Neural cell (in vitro differentiated cells): ENCODE data around the gene PLXNC1. TPM values are rescaled to one million over a fixed set of nuclear protein-coding genes. Genes with fewer than 3 reads are reported as not detected.

Experiments used
- H2AFZ ChIP-seq: fragments of 200-600, 300-800 bp; sonication (generic), shearing (Covaris generic); 2 replicates; pipeline ENCODE4 v1.6.0; 2014; ENCODE audit warnings: low read depth, mild to moderate bottlenecking, antibody characterized with exemption, low read length, moderate library complexity
- H3F3A ChIP-seq: fragments of 200-600 bp; shearing (Covaris generic); 2 replicates; pipeline ENCODE4 v1.6.1; 2016; ENCODE audit warnings: mild to moderate bottlenecking, moderate library complexity, mixed read lengths, antibody characterized with exemption, low read length; ENCODE audit not compliant: insufficient read depth, poor library complexity, severe bottlenecking
- H3K27ac ChIP-seq: fragments of 200-600, 300-800 bp; sonication (generic), shearing (Covaris generic); 2 replicates; pipeline ENCODE4 v1.5.1; 2014; ENCODE audit warnings: mild to moderate bottlenecking, low read length, moderate library complexity
- H3K27me3 ChIP-seq: fragments of 300-800, 200-600 bp; sonication (generic), shearing (Covaris generic); 2 replicates; pipeline ENCODE4 v1.6.0; 2014; ENCODE audit warnings: mild to moderate bottlenecking, low read depth, low read length, moderate library complexity; ENCODE audit not compliant: insufficient read depth
- H3K36me3 ChIP-seq: fragments of 300-800, 200-600 bp; sonication (generic), shearing (Covaris generic); 2 replicates; pipeline ENCODE4 v1.5.1; 2014; ENCODE audit warnings: mild to moderate bottlenecking, antibody characterized with exemption, low read length, moderate library complexity; ENCODE audit not compliant: insufficient read depth
- H3K4me2 ChIP-seq: fragments of 300-800, 200-600 bp; sonication (generic), shearing (Covaris generic); 2 replicates; pipeline ENCODE4 v1.6.0; 2014; ENCODE audit warnings: mild to moderate bottlenecking, low read length
- H3K4me3 ChIP-seq: fragments of 300-800, 200-600 bp; sonication (generic), shearing (Covaris generic); 2 replicates; pipeline ENCODE4 v1.5.1; 2014; ENCODE audit warnings: mild to moderate bottlenecking, low read length, moderate library complexity
- H3K79me2 ChIP-seq: fragments of 200-600 bp; shearing (Covaris generic); replicated peaks from 2 replicates; pipeline ENCODE4 v1.6.0; 2014; ENCODE audit warnings: mild to moderate bottlenecking, low read length, moderate library complexity; ENCODE audit not compliant: insufficient read depth
- H3K9ac ChIP-seq: fragments of 300-800, 200-600 bp; sonication (generic), shearing (Covaris generic); 2 replicates; pipeline ENCODE4 v1.6.1; 2016; ENCODE audit warnings: mild to moderate bottlenecking, low read length, mixed read lengths
- H3K9me2 ChIP-seq: fragments of 200-600 bp; shearing (Covaris generic); 2 replicates; pipeline ENCODE4 v1.6.1; 2016; ENCODE audit warnings: mild to moderate bottlenecking, low read length, mixed read lengths; ENCODE audit not compliant: insufficient read depth
- H3K9me3 ChIP-seq: fragments of 200-600, 300-800 bp; sonication (generic), shearing (Covaris generic); 2 replicates; pipeline ENCODE4 v1.6.1; 2016; ENCODE audit warnings: mild to moderate bottlenecking, mixed run types, low read length, moderate library complexity, mixed read lengths
- H4K20me1 ChIP-seq: fragments of 200-600 bp; shearing (Covaris generic); 2 replicates; pipeline ENCODE4 v1.6.1; 2016; ENCODE audit warnings: mild to moderate bottlenecking, mixed run types; ENCODE audit not compliant: insufficient read depth
- CTCF ChIP-seq: fragments of 450-650 bp; IDR thresholded peaks from 2 replicates; pipeline ENCODE4 v1.5.1; 2014; ENCODE audit warnings: antibody characterized with exemption, mild to moderate bottlenecking, moderate library complexity; ENCODE audit not compliant: poor library complexity, severe bottlenecking
- EP300 ChIP-seq: fragments of 450-650 bp; conservative IDR thresholded peaks from 2 replicates; pipeline ENCODE4 v1.6.1; 2014; ENCODE audit warnings: antibody characterized with exemption, mild to moderate bottlenecking, moderate library complexity; ENCODE audit not compliant: poor library complexity, severe bottlenecking
- EZH2 ChIP-seq: fragments of 200-600, 300-800 bp; shearing (Covaris generic), sonication (generic); IDR thresholded peaks from 2 replicates; pipeline ENCODE4 v1.6.1; 2014; ENCODE audit warnings: antibody characterized with exemption, low read length, borderline replicate concordance, mild to moderate bottlenecking; ENCODE audit not compliant: insufficient read depth, poor library complexity, severe bottlenecking
- MXI1 ChIP-seq: fragments of 450-650 bp; conservative IDR thresholded peaks from 2 replicates; pipeline ENCODE4 v1.6.1; 2014; ENCODE audit warnings: antibody characterized with exemption, mild to moderate bottlenecking; ENCODE audit not compliant: poor library complexity, severe bottlenecking
- POLR2AphosphoS5 ChIP-seq: IDR thresholded peaks from 2 replicates; pipeline ENCODE4 v1.6.1; 2012
- RAD21 ChIP-seq: fragments of 450-650 bp; conservative IDR thresholded peaks from 2 replicates; pipeline ENCODE4 v1.6.1; 2014; ENCODE audit warnings: antibody characterized with exemption, mild to moderate bottlenecking, moderate library complexity
- REST ChIP-seq: IDR thresholded peaks from 2 replicates; pipeline ENCODE4 v1.6.1; 2012; ENCODE audit warnings: borderline replicate concordance
- SMC3 ChIP-seq: fragments of 450-650 bp; conservative IDR thresholded peaks from 2 replicates; pipeline ENCODE4 v1.6.1; 2014; ENCODE audit warnings: antibody characterized with exemption, mild to moderate bottlenecking, moderate library complexity; ENCODE audit not compliant: poor library complexity
- TAF1 ChIP-seq: IDR thresholded peaks from 2 replicates; pipeline ENCODE4 v1.6.1; 2012; ENCODE audit warnings: low read depth
- polyA plus RNA-seq: library from polyadenylated mRNA; depleted of rRNA; stranded (reverse); fragments of >200 nt; gene quantifications from 2 replicates; pipeline ENCODE4 v1.2.3, GENCODE V29; 2014

PLXNC1 gene
- polyA plus RNA-seq, 1 donor from 2014 or later, result 76.3 TPM

- TF ChIP-seq SMC3, result no peak
- TF ChIP-seq EZH2, result no peak
- TF ChIP-seq CTCF, result no peak
- TF ChIP-seq POLR2AphosphoS5, result no peak
- TF ChIP-seq RAD21, result no peak
- TF ChIP-seq MXI1, result no peak
- no peak for TF ChIP-seq EP300
- no peak for TF ChIP-seq REST
- no peak for TF ChIP-seq TAF1
- H3K36me3 ChIP-seq, result peaks cover 30% of the 10 kb centered on the region
- H3K27ac ChIP-seq, result no peak overlapping the region
- no peaks in the 10 kb centered on the region for H3K79me2 ChIP-seq
- H3K9me2 ChIP-seq, result no peaks in the 10 kb centered on the region
- no peak overlapping the region for H3K4me2 ChIP-seq
- no peaks in the 10 kb centered on the region for H3K27me3 ChIP-seq
- H3K9me3 ChIP-seq, result no peaks in the 10 kb centered on the region
- H3F3A ChIP-seq, result no peaks in the 10 kb centered on the region
- no peak overlapping the region for H2AFZ ChIP-seq
- H3K9ac ChIP-seq, result no peak overlapping the region
- H3K4me3 ChIP-seq, result no peak overlapping the region
- H4K20me1 ChIP-seq, result no peaks in the 10 kb centered on the region
Measured at GRCh38 chr12:94225506-94225905, 77.1 kb downstream of the PLXNC1 start.

GRCh38 chr12:94225947-94226630, 77.7 kb downstream of the PLXNC1 start:
- Histone ChIP-seq H3K9ac (no peak overlapping the region), H3K4me3 (no peak overlapping the region), H3K36me3 (peaks cover 31% of the 10 kb centered on the region), H3K27ac (no peak overlapping the region), H3K4me2 (no peak overlapping the region), H4K20me1 (no peaks in the 10 kb centered on the region), H2AFZ (no peak overlapping the region), H3K27me3 (no peaks in the 10 kb centered on the region), H3K9me2 (no peaks in the 10 kb centered on the region), H3K79me2 (no peaks in the 10 kb centered on the region), H3K9me3 (no peaks in the 10 kb centered on the region), H3F3A (no peaks in the 10 kb centered on the region)
- TF ChIP-seq RAD21 (no peak), TAF1 (no peak)
